ENCODE results near the gene KRT86. TPM values are rescaled to one million over a fixed set of nuclear protein-coding genes. Genes with fewer than 3 reads are reported as not detected.

KRT86 gene
- total and polyA plus RNA-seq, 2 donors (not counting 1 experiment from before 2014, with no cell fraction given), result 0.02 to 0.17 TPM

- Histone ChIP-seq H3K79me2 (ENCODE audit: control insufficient read depth, insufficient read depth, low read length) (no peaks in the 10 kb centered on the region), H4K20me1 (ENCODE audit: control insufficient read depth, extremely low read depth, insufficient read depth, low read length) (no peaks in the 10 kb centered on the region), H3K4me3 (replicated peaks in 1 of 4; ENCODE audit: control extremely low read depth in 1 of 4, insufficient read depth in 1 of 4, low read depth in 3 of 4, low read length in 4 of 4) (no peak overlapping the region), H2AFZ (ENCODE audit: low read length) (no peak overlapping the region), H3K36me3 (ENCODE audit: control insufficient read depth, insufficient read depth, low read length) (no peaks in the 10 kb centered on the region), H3K4me2 (ENCODE audit: extremely low read depth, insufficient read depth, low read length) (no peak overlapping the region), H3K27me3 (ENCODE audit: control insufficient read depth, insufficient read depth, low read length) (peaks cover 28% of the 10 kb centered on the region), H3K9me3 (ENCODE audit: control insufficient read depth, insufficient read depth, low read depth, low read length) (no peaks in the 10 kb centered on the region), H3K27ac (ENCODE audit: insufficient read depth, low read length) (no peak overlapping the region), H3K4me1 (ENCODE audit: control insufficient read depth, extremely low read depth, insufficient read depth, low read length) (no peaks in the 10 kb centered on the region), H3K9ac (ENCODE audit: insufficient read depth, low read length) (no peak overlapping the region)
- DNase-seq (ENCODE audit: low read depth in 2 of 2), result no peak
- TF ChIP-seq CTCF (conservative IDR thresholded peaks at IDR 0.05 in 1 of 2, IDR thresholded peaks at IDR 0.05 in 1 of 2; ENCODE audit: low read depth in 1 of 2, low read length in 2 of 2) (no peak), EZH2 (IDR thresholded peaks at IDR 0.05; ENCODE audit: low read length, missing control alignments) (no peak)
These were observed 19.3 kb upstream of the KRT86 start for GRCh38 chr12:52254965-52255751.

GRCh38 chr12:52255926-52256583 is 18.4 kb upstream of the KRT86 start:
- no peak for DNase-seq (ENCODE audit: low read depth in 2 of 2)
- Histone ChIP-seq H3K4me1 (ENCODE audit: control insufficient read depth, extremely low read depth, insufficient read depth, low read length) (no peaks in the 10 kb centered on the region), H3K9me3 (ENCODE audit: control insufficient read depth, insufficient read depth, low read depth, low read length) (no peaks in the 10 kb centered on the region), H4K20me1 (ENCODE audit: control insufficient read depth, extremely low read depth, insufficient read depth, low read length) (no peaks in the 10 kb centered on the region), H3K27me3 (ENCODE audit: control insufficient read depth, insufficient read depth, low read length) (peaks cover 25% of the 10 kb centered on the region), H3K27ac (ENCODE audit: insufficient read depth, low read length) (no peak overlapping the region), H3K4me3 (replicated peaks in 1 of 4; ENCODE audit: control extremely low read depth in 1 of 4, insufficient read depth in 1 of 4, low read depth in 3 of 4, low read length in 4 of 4) (no peak overlapping the region), H3K79me2 (ENCODE audit: control insufficient read depth, insufficient read depth, low read length) (no peaks in the 10 kb centered on the region), H3K9ac (ENCODE audit: insufficient read depth, low read length) (no peak overlapping the region), H3K4me2 (ENCODE audit: extremely low read depth, insufficient read depth, low read length) (no peak overlapping the region), H3K36me3 (ENCODE audit: control insufficient read depth, insufficient read depth, low read length) (no peaks in the 10 kb centered on the region), H2AFZ (ENCODE audit: low read length) (no peak overlapping the region)
- TF ChIP-seq EZH2 (IDR thresholded peaks at IDR 0.05; ENCODE audit: low read length, missing control alignments) (no peak), CTCF (conservative IDR thresholded peaks at IDR 0.05 in 1 of 2, IDR thresholded peaks at IDR 0.05 in 1 of 2; ENCODE audit: low read depth in 1 of 2, low read length in 2 of 2) (no peak)

GRCh38 chr12:52256584-52256935 is 17.9 kb upstream of the KRT86 start:
- Histone ChIP-seq H3K4me1 (ENCODE audit: control insufficient read depth, extremely low read depth, insufficient read depth, low read length) (no peaks in the 10 kb centered on the region), H3K36me3 (ENCODE audit: control insufficient read depth, insufficient read depth, low read length) (no peaks in the 10 kb centered on the region), H3K9me3 (ENCODE audit: control insufficient read depth, insufficient read depth, low read depth, low read length) (no peaks in the 10 kb centered on the region), H3K4me2 (ENCODE audit: extremely low read depth, insufficient read depth, low read length) (no peak overlapping the region), H3K27ac (ENCODE audit: insufficient read depth, low read length) (no peak overlapping the region), H3K4me3 (replicated peaks in 1 of 4; ENCODE audit: control extremely low read depth in 1 of 4, insufficient read depth in 1 of 4, low read depth in 3 of 4, low read length in 4 of 4) (no peak overlapping the region), H2AFZ (ENCODE audit: low read length) (no peak overlapping the region), H3K27me3 (ENCODE audit: control insufficient read depth, insufficient read depth, low read length) (peaks cover 28% of the 10 kb centered on the region), H3K9ac (ENCODE audit: insufficient read depth, low read length) (no peak overlapping the region), H3K79me2 (ENCODE audit: control insufficient read depth, insufficient read depth, low read length) (no peaks in the 10 kb centered on the region), H4K20me1 (ENCODE audit: control insufficient read depth, extremely low read depth, insufficient read depth, low read length) (no peaks in the 10 kb centered on the region)
- TF ChIP-seq CTCF (conservative IDR thresholded peaks at IDR 0.05 in 1 of 2, IDR thresholded peaks at IDR 0.05 in 1 of 2; ENCODE audit: low read depth in 1 of 2, low read length in 2 of 2) (no peak), EZH2 (IDR thresholded peaks at IDR 0.05; ENCODE audit: low read length, missing control alignments) (no peak)
- DNase-seq (ENCODE audit: low read depth in 2 of 2), result no peak
